Measurements from ENCODE around the gene ANKRD34C.

DNA sequence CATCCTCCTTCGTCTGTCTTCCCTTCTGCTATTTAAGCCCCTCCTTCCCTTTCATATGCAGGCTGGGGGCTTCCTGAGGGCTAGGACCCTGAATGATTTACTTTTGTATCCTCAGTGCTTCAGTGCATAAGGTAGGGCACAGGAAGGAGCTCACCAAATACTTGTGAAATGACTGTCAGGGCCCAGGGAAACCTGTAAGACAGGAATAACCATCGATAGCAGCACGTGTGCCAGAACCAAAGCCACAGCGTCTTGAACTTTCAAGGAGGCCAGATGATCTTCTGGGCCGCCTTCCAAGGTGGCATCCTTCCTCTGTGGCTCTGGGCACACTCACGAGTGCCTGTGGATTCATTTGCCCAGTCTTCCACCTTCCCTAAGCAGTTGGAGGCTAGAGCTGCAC is 32.3 kb downstream of the ANKRD34C start:
- TF ChIP-seq, protein P1, sequence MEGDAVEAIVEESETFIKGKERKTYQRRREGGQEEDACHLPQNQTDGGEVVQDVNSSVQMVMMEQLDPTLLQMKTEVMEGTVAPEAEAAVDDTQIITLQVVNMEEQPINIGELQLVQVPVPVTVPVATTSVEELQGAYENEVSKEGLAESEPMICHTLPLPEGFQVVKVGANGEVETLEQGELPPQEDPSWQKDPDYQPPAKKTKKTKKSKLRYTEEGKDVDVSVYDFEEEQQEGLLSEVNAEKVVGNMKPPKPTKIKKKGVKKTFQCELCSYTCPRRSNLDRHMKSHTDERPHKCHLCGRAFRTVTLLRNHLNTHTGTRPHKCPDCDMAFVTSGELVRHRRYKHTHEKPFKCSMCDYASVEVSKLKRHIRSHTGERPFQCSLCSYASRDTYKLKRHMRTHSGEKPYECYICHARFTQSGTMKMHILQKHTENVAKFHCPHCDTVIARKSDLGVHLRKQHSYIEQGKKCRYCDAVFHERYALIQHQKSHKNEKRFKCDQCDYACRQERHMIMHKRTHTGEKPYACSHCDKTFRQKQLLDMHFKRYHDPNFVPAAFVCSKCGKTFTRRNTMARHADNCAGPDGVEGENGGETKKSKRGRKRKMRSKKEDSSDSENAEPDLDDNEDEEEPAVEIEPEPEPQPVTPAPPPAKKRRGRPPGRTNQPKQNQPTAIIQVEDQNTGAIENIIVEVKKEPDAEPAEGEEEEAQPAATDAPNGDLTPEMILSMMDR (conservative IDR thresholded peaks at IDR 0.05; ENCODE audit: low read length): no peak
- TF ChIP-seq EZH2phosphoT487 (IDR thresholded peaks at IDR 0.05; ENCODE audit: borderline replicate concordance, low read depth, low read length): no peak

Measured in OCI-LY7 (cell line).